GM19438 (cell line): Measurements from ENCODE around the gene PTBP2.
A peak's percentile ranks its signal among the peaks of the same experiment; 100 is the strongest.

ENCODE experiments used
- ATAC-seq: cut with Tn5 transposase; IDR thresholded peaks from one replicate; pipeline ENCODE4 v1.9.1; 2021; ENCODE audit warnings: low read depth; ENCODE audit not compliant: unreplicated experiment

Gene PTBP2, protein sequence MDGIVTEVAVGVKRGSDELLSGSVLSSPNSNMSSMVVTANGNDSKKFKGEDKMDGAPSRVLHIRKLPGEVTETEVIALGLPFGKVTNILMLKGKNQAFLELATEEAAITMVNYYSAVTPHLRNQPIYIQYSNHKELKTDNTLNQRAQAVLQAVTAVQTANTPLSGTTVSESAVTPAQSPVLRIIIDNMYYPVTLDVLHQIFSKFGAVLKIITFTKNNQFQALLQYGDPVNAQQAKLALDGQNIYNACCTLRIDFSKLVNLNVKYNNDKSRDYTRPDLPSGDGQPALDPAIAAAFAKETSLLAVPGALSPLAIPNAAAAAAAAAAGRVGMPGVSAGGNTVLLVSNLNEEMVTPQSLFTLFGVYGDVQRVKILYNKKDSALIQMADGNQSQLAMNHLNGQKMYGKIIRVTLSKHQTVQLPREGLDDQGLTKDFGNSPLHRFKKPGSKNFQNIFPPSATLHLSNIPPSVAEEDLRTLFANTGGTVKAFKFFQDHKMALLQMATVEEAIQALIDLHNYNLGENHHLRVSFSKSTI

GRCh38 chr1:96721416-96722160, at the start of gene PTBP2:
TSS of gene PTBP2 (plus strand) at chr1:96721784. CDS start at chr1:96721865, 81 bp downstream.
- ATAC-seq, result peak; percentile 94

DNA sequence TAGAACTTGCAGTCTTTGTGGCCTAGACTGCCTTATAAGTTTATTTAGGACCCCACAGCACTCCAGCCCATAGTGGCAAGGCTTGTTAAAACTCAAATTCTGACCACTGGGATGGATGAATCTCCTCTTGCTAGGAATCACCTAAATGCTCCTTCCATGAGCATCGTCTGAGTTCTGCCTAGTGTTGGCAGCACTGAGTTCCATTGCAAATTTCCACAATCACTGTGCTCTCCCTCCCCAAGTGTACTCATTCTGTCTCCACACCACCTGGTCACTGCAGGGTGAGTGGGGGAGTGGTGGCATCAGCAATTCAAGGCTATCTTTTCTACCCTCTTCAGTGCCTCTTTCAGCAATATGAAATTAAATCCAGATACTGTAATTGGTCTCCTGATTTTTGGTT, 46.7 kb upstream of the PTBP2 start:
- ATAC-seq, result no peak

- ATAC-seq, result no peak
Observed at GRCh38 chr1:96682056-96682455, 39.5 kb upstream of the PTBP2 start.

GRCh38 chr1:96683931-96684330, 37.7 kb upstream of the PTBP2 start:
- no peak for ATAC-seq

GRCh38 chr1:96684744-96685143, 36.8 kb upstream of the PTBP2 start:
- no peak for ATAC-seq

DNA sequence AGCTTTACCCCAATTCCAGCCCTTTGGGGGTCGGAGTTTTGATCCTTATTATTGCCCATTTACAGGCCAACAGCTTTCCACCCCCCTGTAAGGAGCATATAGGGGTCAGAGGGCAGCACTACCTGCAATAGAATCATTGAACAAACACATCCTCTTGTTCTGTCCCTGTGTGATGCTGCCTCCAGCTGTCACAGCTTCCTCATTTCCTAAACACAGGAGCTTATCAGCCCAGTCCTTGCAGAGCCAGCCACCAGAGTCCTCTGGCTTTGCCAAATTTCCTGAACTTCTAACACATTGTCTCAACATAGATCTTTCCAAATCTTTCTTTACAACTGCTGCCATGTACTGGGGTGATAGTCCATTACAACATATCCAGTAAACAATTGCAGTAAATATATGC, 32.8 kb upstream of the PTBP2 start:
- ATAC-seq, result no peak

GRCh38 chr1:96695954-96696353, 25.6 kb upstream of the PTBP2 start:
- no peak for ATAC-seq

DNA sequence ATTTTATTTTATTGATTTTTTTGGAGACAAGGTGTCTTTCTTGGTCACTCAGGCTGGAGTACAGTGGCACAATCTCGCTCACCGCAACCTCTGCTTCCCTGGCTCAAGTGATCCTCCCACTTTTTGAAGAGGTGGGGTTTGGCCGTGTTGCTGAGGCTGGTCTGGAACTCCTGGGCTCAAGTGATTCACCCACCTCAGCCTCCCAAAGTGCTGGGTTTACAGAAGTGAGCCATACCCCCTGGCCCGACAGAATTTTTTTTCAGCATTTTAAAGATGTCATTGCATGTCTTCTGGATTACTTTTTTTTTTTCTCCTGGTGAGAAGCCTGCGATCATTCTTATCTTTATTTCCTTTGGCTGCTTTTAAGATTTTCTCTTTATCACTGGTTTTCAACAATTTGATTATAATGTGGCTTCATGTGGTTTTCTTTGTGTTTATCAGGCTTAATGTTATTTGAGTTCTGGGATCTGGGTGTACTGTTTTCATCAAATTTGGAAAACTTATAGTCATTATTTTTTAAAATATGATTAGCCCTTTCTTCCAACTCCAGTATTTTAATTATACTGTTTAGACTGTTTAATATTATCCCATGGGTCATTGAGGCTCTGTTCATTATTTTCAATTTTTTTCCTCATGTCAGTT, 23.1 kb upstream of the PTBP2 start:
- no peak for ATAC-seq

DNA sequence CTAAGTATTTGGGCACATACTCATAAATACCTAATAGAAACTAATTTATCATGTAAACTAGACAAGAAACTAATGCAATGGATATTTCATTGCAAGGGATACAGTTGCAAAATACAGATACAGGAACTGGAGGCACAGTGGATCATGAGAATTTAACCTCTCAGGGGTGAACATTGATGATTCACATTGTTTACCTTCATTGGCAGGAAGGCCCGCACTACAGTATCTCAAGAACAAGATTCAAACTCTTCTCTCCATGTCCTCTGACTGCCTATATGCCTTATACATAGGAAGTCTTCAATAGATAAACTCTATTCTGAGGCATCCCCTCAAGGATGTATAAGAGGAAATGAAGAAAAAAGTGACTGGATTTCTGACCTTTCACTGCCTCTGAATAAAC, 18.4 kb upstream of the PTBP2 start:
- ATAC-seq, result no peak

DNA sequence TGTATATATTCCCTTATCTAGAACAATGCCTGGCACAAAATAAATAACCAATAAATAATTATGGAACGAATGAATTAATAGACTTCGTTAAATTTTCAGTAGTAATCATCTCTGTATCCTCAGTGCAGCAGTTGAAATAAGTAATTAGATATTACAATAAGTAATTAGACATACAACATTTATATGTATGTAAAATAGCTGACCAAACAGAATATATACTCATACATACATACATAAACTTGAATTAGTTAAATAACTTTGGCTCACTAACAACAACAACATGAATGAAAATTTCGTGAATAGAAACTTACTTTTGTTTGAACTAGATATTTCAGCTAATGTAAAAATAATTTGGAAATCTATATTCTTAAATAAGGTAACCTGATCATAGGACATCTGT, 14.6 kb upstream of the PTBP2 start:
- no peak for ATAC-seq

- no peak for ATAC-seq
Observed at GRCh38 chr1:96708482-96708881, 13.1 kb upstream of the PTBP2 start.

- no peak for ATAC-seq
Observed at GRCh38 chr1:96710708-96711477, 10.7 kb upstream of the PTBP2 start.

GRCh38 chr1:96713649-96714048, 7.9 kb upstream of the PTBP2 start:
- no peak for ATAC-seq

DNA sequence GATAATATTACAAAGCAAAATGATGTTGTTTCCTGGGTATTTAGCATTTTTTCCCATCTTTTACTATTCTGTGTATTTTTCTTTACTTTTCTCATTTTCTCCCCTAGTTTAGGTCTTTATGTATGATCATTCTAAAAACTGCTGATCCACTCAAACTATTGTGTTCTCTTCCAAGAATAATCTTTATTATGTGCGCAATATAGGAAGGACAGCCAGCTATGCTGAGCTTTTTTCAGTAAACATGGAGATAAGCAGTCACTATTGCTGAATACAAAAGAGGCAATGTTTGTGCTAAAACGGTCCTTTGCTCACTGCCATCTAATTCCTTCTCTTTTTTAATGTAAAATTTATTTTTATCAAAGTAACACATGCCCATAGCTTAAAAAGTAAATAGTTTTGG, 6.7 kb upstream of the PTBP2 start:
- no peak for ATAC-seq

DNA sequence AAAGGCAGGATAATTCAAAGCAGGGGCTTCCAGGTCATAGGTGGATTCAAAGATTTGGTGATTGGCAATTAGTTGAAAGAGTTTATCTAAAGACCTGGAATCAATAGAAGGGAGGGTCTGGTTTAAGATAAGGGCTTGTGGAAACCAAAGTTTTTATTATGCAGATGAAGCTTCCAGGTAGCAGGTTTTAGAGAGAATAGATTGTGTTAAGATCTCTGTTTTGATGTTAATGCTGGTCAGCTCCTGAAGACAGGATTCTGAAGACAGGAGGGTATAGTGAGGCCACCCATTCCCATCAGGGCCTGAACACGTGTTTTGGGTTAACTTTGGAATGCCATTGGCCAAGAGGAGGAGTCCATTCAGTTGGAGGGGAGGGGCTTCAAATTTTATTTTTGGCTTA, 6.1 kb upstream of the PTBP2 start:
- no peak for ATAC-seq

DNA sequence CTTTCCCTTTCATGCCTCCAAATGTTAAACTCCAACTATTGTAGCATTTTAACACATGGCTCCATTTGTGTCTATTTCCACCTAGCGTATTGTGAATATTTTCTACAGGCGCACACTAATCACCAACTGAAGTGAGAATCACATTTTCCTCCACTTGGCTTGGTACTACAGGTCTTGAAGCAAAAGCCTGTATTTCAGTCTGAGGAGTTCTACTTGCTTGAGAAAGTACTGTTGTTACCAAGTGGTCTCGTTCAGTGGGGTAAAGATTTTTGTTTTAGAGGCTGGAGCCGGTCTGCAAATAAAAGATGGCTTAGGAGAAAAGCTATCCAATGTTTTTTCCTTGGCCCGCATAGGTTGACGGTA, 550 bp upstream of the PTBP2 start:
- ATAC-seq, result peak; percentile 2

DNA sequence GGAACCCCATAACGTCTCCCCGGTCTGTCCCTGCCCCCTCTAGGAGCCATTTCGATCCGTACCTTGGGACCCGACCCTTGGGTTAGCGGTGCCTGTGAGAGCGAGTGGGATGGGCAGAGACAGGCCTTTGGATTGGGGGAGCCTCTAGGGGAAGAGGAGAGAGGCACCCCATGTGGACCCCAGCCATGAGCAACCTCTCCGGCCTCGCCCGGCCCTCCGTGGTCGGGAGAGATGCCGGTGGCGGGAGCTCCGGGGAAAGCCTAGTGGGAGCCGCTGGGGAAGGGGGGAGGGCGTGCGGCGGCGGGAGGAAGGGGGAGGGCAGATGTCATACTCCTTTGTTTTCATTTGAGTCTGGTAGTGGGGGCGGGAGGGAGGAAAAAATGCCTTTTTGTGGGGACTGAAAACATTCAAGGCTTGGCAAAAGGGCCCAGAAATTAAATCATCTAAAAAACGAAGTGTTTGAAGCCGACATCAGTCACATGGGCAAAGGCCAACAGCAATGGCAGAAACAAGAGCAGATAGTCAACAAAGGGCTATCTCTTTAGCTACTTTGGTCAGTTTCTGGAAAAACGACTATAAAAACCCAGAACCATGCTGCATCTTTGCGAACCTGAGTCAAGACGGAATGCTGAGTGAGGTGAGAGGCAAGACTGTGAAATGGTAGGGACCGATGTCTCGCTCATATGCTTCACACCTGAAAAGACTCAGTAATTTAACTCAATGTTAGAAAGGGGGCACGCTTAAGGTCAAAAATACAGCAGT, 758 bp downstream of the PTBP2 start:
- peak; percentile 63 for ATAC-seq

DNA sequence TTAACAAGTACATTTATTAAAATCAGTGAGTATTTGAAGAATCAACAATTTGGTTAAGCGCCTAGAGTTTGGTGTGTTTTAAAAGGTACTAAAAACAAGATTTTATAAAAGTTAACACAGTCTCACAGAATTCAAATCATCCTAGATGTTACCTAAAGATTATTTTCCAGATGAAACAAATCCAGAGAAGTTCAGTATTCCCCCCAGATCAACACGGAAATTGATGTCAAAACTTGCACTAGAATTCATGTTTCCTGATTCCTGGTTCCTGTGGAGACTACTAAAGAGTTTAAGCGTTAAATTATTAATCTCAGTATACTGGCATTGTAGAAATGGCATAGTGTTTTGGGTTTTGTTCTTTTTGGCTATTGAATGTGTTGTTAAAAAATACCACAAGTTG, 1.4 kb downstream of the PTBP2 start:
- ATAC-seq, result no peak

DNA sequence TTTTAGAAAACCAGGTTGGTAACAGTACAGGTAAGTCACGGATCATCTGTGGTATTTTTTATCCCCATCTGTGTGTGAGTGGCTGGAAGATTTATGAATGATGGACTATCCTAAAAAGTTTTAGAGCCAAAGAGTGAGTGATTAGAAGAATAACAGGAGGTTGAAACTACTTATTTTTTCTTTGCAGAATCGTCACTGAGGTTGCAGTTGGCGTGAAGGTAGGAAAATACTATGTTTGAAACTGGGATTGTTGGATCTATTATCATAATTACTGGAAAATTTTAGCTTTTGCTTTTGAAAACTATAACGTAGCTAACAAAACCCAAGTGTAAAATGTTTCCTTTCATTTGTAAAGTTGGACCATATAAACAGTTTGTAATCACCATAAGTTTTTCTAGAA, 1.8 kb downstream of the PTBP2 start:
- no peak for ATAC-seq

GRCh38 chr1:96723936-96724335, 2.4 kb downstream of the PTBP2 start:
- no peak for ATAC-seq
